HCT116 (cell line): ENCODE results near the gene PRR16.

Source experiments
- TF ChIP-seq, protein P1 (sequence below), 3 experiments: fragments of 200-600 bp in 1 of 3; sonication (generic) in 1 of 3; IDR thresholded peaks in 2 of 3; conservative IDR thresholded peaks in 1 of 3; 2 replicates each; pipeline ENCODE4 v1.5.1; 2012 to 2017; ENCODE audit warnings: low read depth in 2 of 3, low read length in 2 of 3, antibody characterized with exemption in 1 of 3, borderline replicate concordance in 1 of 3, control low read depth in 1 of 3, mild to moderate bottlenecking in 1 of 3, mixed read lengths in 1 of 3, mixed run types in 1 of 3, moderate library complexity in 1 of 3; ENCODE audit not compliant: insufficient read depth in 1 of 3
- TF ChIP-seq, protein P2 (sequence below): IDR thresholded peaks from 2 replicates; pipeline ENCODE4 v1.6.1; 2012

DNA sequence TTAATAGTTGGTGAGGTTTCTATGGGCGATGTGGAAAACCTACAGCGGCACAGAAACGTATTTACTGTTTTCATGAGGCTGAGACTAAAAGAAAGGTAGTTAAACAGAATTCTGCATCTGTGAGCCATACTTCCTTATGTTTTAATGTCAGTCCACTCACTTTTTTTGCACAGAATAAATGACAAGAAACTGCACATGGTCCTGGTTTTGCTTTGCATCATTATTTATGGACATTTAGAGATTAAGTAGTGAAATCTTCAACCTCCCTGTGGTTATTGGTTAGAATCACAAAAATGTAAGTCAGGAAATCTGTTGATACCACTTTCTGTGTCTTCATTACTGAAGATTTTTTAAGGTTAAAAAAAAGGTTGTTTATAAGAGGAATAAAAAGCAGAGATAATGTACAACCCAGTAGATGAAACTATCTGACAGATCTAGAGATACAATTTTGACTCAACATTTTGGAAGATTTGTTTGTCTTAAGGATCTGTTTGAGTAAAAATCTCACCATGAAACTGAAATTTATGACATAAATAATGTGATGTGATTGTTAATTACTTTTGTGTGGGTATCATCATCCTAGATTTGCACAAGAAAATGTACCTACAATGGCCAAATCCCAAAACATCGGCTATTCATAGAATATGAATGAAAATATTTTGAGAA lies 2.4 kb downstream of the PRR16 start:
- TF ChIP-seq, protein P1, sequence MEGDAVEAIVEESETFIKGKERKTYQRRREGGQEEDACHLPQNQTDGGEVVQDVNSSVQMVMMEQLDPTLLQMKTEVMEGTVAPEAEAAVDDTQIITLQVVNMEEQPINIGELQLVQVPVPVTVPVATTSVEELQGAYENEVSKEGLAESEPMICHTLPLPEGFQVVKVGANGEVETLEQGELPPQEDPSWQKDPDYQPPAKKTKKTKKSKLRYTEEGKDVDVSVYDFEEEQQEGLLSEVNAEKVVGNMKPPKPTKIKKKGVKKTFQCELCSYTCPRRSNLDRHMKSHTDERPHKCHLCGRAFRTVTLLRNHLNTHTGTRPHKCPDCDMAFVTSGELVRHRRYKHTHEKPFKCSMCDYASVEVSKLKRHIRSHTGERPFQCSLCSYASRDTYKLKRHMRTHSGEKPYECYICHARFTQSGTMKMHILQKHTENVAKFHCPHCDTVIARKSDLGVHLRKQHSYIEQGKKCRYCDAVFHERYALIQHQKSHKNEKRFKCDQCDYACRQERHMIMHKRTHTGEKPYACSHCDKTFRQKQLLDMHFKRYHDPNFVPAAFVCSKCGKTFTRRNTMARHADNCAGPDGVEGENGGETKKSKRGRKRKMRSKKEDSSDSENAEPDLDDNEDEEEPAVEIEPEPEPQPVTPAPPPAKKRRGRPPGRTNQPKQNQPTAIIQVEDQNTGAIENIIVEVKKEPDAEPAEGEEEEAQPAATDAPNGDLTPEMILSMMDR (IDR thresholded peaks at IDR 0.05 in 2 of 3, conservative IDR thresholded peaks at IDR 0.05 in 1 of 3; ENCODE audit: borderline replicate concordance in 1 of 3, insufficient read depth in 1 of 3, low read depth in 2 of 3, low read length in 2 of 3), result no peak
- TF ChIP-seq, protein P2, sequence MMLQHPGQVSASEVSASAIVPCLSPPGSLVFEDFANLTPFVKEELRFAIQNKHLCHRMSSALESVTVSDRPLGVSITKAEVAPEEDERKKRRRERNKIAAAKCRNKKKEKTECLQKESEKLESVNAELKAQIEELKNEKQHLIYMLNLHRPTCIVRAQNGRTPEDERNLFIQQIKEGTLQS, result no peak
